H1 (cell line): ENCODE results near the gene PPRC1. TPM values are rescaled to one million over a fixed set of nuclear protein-coding genes. Genes with fewer than 3 reads are reported as not detected.

Experiments
- CTCF ChIA-PET: fragments of 300-600 bp; sonication (Branson Sonifier 250); formaldehyde crosslinking; loops from one replicate; lab custom pipeline; 2021; ENCODE audit not compliant: partially characterized antibody; lab: Charles Lee
- POLR2A ChIA-PET: fragments of 300-600 bp; sonication (Branson Sonifier 250); formaldehyde crosslinking; loops from one replicate; lab custom pipeline; 2021; ENCODE audit warnings: inconsistent platforms; ENCODE audit not compliant: partially characterized antibody; lab: Charles Lee
- DNase-seq, 2 experiments: peaks; one replicate each; pipeline versions ENCODE4 v3.0.0 to v3.0.0-alpha.2; 2010 to 2022; ENCODE audit warnings: low spot score in 2 of 2, low read depth in 1 of 2, mixed read lengths in 1 of 2
- FAIRE-seq: peaks from 2 replicates; lab custom pipeline; 2011; peaks lifted over from hg19 to GRCh38; lab: Jason Lieb, UNC
- H2AFZ ChIP-seq: 2 replicates; pipeline ENCODE4 v1.8.1; 2012; ENCODE audit warnings: low read length, inconsistent platforms
- H2AK5ac ChIP-seq: 2 replicates; pipeline ENCODE4 v1.6.1; 2013; ENCODE audit warnings: low read depth, low read length
- H2BK120ac ChIP-seq: replicated peaks from 2 replicates; pipeline ENCODE3; 2013; ENCODE audit warnings: low read depth, low read length, inconsistent platforms
- H2BK12ac ChIP-seq: 2 replicates; pipeline ENCODE4 v1.6.1; 2013; ENCODE audit warnings: low read depth, low read length
- H2BK15ac ChIP-seq: 2 replicates; pipeline ENCODE4 v1.6.1; 2013; ENCODE audit warnings: low read length
- H2BK20ac ChIP-seq: 2 replicates; pipeline ENCODE4 v1.6.1; 2013; ENCODE audit warnings: low read length
- H2BK5ac ChIP-seq: 2 replicates; pipeline ENCODE4 v1.6.1; 2013; ENCODE audit warnings: low read depth, low read length
- H3K14ac ChIP-seq: 2 replicates; pipeline ENCODE4 v1.6.1; 2013; ENCODE audit warnings: inconsistent platforms; ENCODE audit not compliant: insufficient read length
- H3K18ac ChIP-seq: 2 replicates; pipeline ENCODE4 v1.6.1; 2013; ENCODE audit warnings: low read length; ENCODE audit errors: extremely low read depth
- H3K23ac ChIP-seq: 2 replicates; pipeline ENCODE4 v1.6.1; 2013; ENCODE audit warnings: inconsistent platforms; ENCODE audit not compliant: insufficient read length
- H3K23me2 ChIP-seq: 2 replicates; pipeline ENCODE4 v1.6.1; 2013; ENCODE audit warnings: low read depth, low read length
- H3K27ac ChIP-seq: 2 replicates; pipeline ENCODE4 v1.6.1; 2011; ENCODE audit warnings: low read depth, low read length, inconsistent platforms
- H3K27me3 ChIP-seq, 4 experiments: replicated peaks in 1 of 4; 1 replicate in 1 of 4; 2 replicates in 3 of 4; pipeline versions ENCODE4 v1.6.1 to v1.8.1; 2011 to 2013; ENCODE audit warnings: low read length in 3 of 4, mild to moderate bottlenecking in 3 of 4, inconsistent platforms in 2 of 4, mixed read lengths in 2 of 4, moderate library complexity in 1 of 4; ENCODE audit not compliant: control insufficient read depth in 3 of 4, insufficient read depth in 3 of 4; ENCODE audit errors: extremely low read depth in 1 of 4
- H3K36me3 ChIP-seq, 4 experiments: 2 replicates each; pipeline versions ENCODE4 v1.6.1 to v1.8.1; 2011 to 2013; ENCODE audit warnings: mild to moderate bottlenecking in 4 of 4, low read length in 3 of 4, moderate library complexity in 2 of 4, control low read depth in 1 of 4, inconsistent platforms in 1 of 4; ENCODE audit not compliant: insufficient read depth in 4 of 4, control insufficient read depth in 2 of 4
- H3K4ac ChIP-seq: replicated peaks from 2 replicates; pipeline ENCODE3; 2013; ENCODE audit warnings: low read length, low read depth, mixed read lengths, inconsistent platforms; ENCODE audit not compliant: insufficient read length
- H3K4me1 ChIP-seq, 4 experiments: replicated peaks in 1 of 4; 1 replicate in 1 of 4; 2 replicates in 3 of 4; pipeline versions ENCODE4 v1.6.1 to v1.8.1; 2011 to 2013; ENCODE audit warnings: low read length in 3 of 4, inconsistent platforms in 2 of 4, mixed read lengths in 1 of 4; ENCODE audit not compliant: insufficient read depth in 4 of 4, control insufficient read depth in 3 of 4
- H3K4me2 ChIP-seq, 2 experiments: 2 replicates each; pipeline versions ENCODE4 v1.6.1 to v1.8.1; 2011 to 2013; ENCODE audit warnings: low read depth in 2 of 2, low read length in 2 of 2, control low read depth in 1 of 2, inconsistent platforms in 1 of 2, mild to moderate bottlenecking in 1 of 2; ENCODE audit not compliant: insufficient read depth in 1 of 2
- H3K4me3 ChIP-seq, 4 experiments: fragments of 200-600, 300-600 bp in 1 of 4; sonication (generic), shearing (Covaris generic), sonication (Bioruptor Twin) in 1 of 4; 2 replicates each; pipeline versions ENCODE4 v1.5.1 to v1.8.1; 2011 to 2016; ENCODE audit warnings: low read length in 4 of 4, low read depth in 3 of 4, control low read depth in 2 of 4, inconsistent platforms in 2 of 4, mild to moderate bottlenecking in 2 of 4, mixed read lengths in 1 of 4, moderate library complexity in 1 of 4; ENCODE audit not compliant: insufficient read depth in 2 of 4; ENCODE audit errors: extremely low read depth in 1 of 4
- H3K56ac ChIP-seq: replicated peaks from 2 replicates; pipeline ENCODE3; 2013; ENCODE audit warnings: low read depth, mild to moderate bottlenecking, mixed read lengths, low read length, inconsistent platforms; ENCODE audit not compliant: insufficient read length
- H3K79me1 ChIP-seq: 2 replicates; pipeline ENCODE4 v1.6.1; 2013; ENCODE audit warnings: low read depth, low read length, control low read depth
- H3K79me2 ChIP-seq, 2 experiments: 2 replicates each; pipeline versions ENCODE4 v1.6.1 to v1.8.1; 2012 to 2013; ENCODE audit warnings: low read length in 2 of 2, mild to moderate bottlenecking in 2 of 2, inconsistent platforms in 1 of 2; ENCODE audit not compliant: insufficient read depth in 2 of 2, control insufficient read depth in 1 of 2
- H3K9ac ChIP-seq, 4 experiments: replicated peaks in 1 of 4; 1 replicate in 1 of 4; 2 replicates in 3 of 4; pipeline versions ENCODE4 v1.6.1 to v1.8.1; 2011 to 2013; ENCODE audit warnings: low read depth in 3 of 4, low read length in 3 of 4, control low read depth in 2 of 4, mild to moderate bottlenecking in 2 of 4, moderate library complexity in 2 of 4, inconsistent platforms in 1 of 4; ENCODE audit errors: extremely low read depth in 1 of 4
- H3K9me3 ChIP-seq, 2 experiments: 2 replicates each; pipeline versions ENCODE4 v1.6.1 to v1.8.1; 2012 to 2013; ENCODE audit warnings: mild to moderate bottlenecking in 2 of 2, moderate library complexity in 2 of 2, control low read depth in 1 of 2, inconsistent platforms in 1 of 2, low read depth in 1 of 2, low read length in 1 of 2, mixed read lengths in 1 of 2; ENCODE audit not compliant: insufficient read depth in 2 of 2
- H4K20me1 ChIP-seq, 2 experiments: replicated peaks in 1 of 2; 2 replicates each; pipeline versions ENCODE3 to v1.8.1; 2011 to 2013; ENCODE audit warnings: inconsistent platforms in 2 of 2, low read length in 2 of 2, mild to moderate bottlenecking in 1 of 2; ENCODE audit not compliant: insufficient read depth in 2 of 2, control insufficient read depth in 1 of 2
- H4K5ac ChIP-seq: 2 replicates; pipeline ENCODE4 v1.6.1; 2013; ENCODE audit warnings: low read length, low read depth, mixed read lengths, inconsistent platforms; ENCODE audit not compliant: insufficient read length
- H4K8ac ChIP-seq: 2 replicates; pipeline ENCODE4 v1.8.0; 2013; ENCODE audit warnings: mild to moderate bottlenecking, moderate library complexity, low read length, inconsistent platforms; ENCODE audit not compliant: insufficient read depth; ENCODE audit errors: extremely low read depth
- H4K91ac ChIP-seq: replicated peaks from 2 replicates; pipeline ENCODE3; 2013; ENCODE audit warnings: low read length, mixed read lengths, inconsistent platforms; ENCODE audit not compliant: insufficient read length
- CHD2 ChIP-seq: IDR thresholded peaks from 2 replicates; pipeline ENCODE4 v1.6.1; 2012; ENCODE audit warnings: low read length, improper control_type of control experiment
- CREB1 ChIP-seq: IDR thresholded peaks from 2 replicates; pipeline ENCODE4 v1.6.1; 2012; ENCODE audit warnings: inconsistent platforms
- CTBP2 ChIP-seq: IDR thresholded peaks from 2 replicates; pipeline ENCODE4 v1.7.0; 2011; ENCODE audit warnings: borderline replicate concordance, mild to moderate bottlenecking, moderate library complexity, mixed read lengths, low read length; ENCODE audit not compliant: insufficient read depth, insufficient read length
- FOSL1 ChIP-seq: IDR thresholded peaks from 2 replicates; pipeline ENCODE4 v1.6.1; 2011; ENCODE audit warnings: mild to moderate bottlenecking, low read depth, low read length, moderate library complexity; ENCODE audit not compliant: insufficient read depth
- KDM4A ChIP-seq: IDR thresholded peaks from one replicate; pipeline ENCODE4 v1.7.1; 2012; ENCODE audit warnings: low read depth, mild to moderate bottlenecking, moderate library complexity, low read length, inconsistent platforms; ENCODE audit not compliant: severe bottlenecking
- POLR2A ChIP-seq, 2 experiments: IDR thresholded peaks; 1 replicate in 1 of 2; 2 replicates in 1 of 2; pipeline ENCODE4 v1.6.1; 2011; ENCODE audit warnings: low read depth in 2 of 2, low read length in 2 of 2, mild to moderate bottlenecking in 2 of 2; ENCODE audit errors: control extremely low read depth in 1 of 2
- POLR2AphosphoS5 ChIP-seq: IDR thresholded peaks from 2 replicates; pipeline ENCODE4 v1.6.1; 2011; ENCODE audit warnings: low read depth, low read length
- SP2 ChIP-seq: IDR thresholded peaks from 2 replicates; pipeline ENCODE4 v1.6.1; 2012; ENCODE audit warnings: mild to moderate bottlenecking, low read length, inconsistent platforms
- TAF1 ChIP-seq: IDR thresholded peaks from 2 replicates; pipeline ENCODE4 v1.6.1; 2011; ENCODE audit warnings: mild to moderate bottlenecking, low read depth, low read length
- TBP ChIP-seq: IDR thresholded peaks from 2 replicates; pipeline ENCODE4 v1.6.1; 2011; ENCODE audit warnings: low read depth, low read length, improper control_type of control experiment
- WGBS, 2 experiments: shearing (Covaris generic) in 1 of 2; methylation state at CpG; one replicate each; pipeline versions ENCODE4 v1.1.6 to v1.1.7; 2013 to 2015; ENCODE audit warnings: low lambda C conversion rate in 2 of 2, mixed read lengths in 2 of 2, inconsistent platforms in 1 of 2, low coverage in 1 of 2, missing lambda C conversion rate in 1 of 2; ENCODE audit not compliant: insufficient replicate concordance in 2 of 2, insufficient coverage in 1 of 2, insufficient read length in 1 of 2; ENCODE audit errors: extremely low coverage in 1 of 2, missing lambda C conversion rate in 1 of 2; 5-methylcytosine and 5-hydroxymethylcytosine counted together
- polyA plus RNA-seq, 7 experiments: library from polyadenylated mRNA; depleted of rRNA in 3 of 7; stranded (reverse) in 5 of 7; unstranded in 2 of 7; fragments of >200 nt in 5 of 7; fragments of 200-250 nt in 2 of 7; gene quantifications; 1 replicate in 5 of 7; 2 replicates in 1 of 7; 4 replicates in 1 of 7; pipeline versions ENCODE4 v1.2.1 to v1.2.3, GENCODE V29; 2011 to 2013; ENCODE audit warnings: missing spikeins in 2 of 7, mixed read lengths in 2 of 7
- total RNA-seq: library from RNA; stranded (reverse); fragmentation: NEBNext Ultra II Directional; extraction: Animal tissue kit (Norgen Biotek cat#: 25700); gene quantifications from 2 replicates; pipeline ENCODE4 v1.2.1, GENCODE V29; 2021
- TF ChIP-seq, protein P1 (sequence below): IDR thresholded peaks from 2 replicates; pipeline ENCODE4 v1.6.1; 2011; ENCODE audit warnings: low read length, improper control_type of control experiment

PPRC1 gene
- total and polyA plus RNA-seq, 2 of the 8 experiments (the other 6 are each of a cell fraction or from before 2014, with no cell fraction given), result 46.5 to 88.4 TPM

DNA sequence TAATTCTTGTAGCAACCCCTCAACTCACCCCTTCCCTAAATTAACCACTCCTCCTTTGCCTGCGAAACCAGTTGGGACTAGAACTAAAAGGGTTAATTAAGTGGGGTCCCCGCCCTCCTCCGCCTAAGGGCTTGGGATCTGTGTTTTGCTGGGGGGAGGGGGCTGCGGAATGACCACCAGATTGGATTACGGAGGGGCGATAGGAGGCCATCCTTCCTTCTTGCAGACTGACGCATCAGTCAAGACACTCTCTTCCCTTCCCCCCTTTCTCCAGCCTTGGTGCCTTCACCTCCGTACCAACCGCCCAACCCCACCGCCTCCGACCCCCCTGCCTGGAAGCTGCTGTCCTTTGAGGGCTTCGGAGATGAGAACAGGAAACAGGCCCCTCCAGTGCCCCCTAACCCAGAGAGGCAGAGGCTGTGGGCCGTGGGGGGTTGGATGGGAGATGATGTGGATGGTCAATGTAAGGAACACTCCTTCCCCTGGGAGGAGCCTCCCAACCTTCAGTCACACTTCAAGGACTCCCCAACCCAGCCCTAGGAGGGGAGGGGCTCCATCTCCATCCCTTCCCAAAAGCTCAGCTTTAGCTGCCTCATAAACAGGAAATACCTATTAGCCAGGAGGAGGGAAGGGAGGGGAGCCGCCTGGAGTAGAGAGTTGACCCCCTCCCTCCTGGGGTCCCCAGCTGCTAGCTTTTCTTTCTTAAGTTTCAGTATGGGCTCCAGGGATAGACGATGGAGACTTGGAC lies 11.7 kb upstream of the PPRC1 start:
- ChIA-PET POLR2A (interaction anchor here (0.6 to 4.0 kb wide), 17 partner anchors 7 to 523 kb away, joined by 3 to 37 read pairs (median 4); partner anchors contain the start of genes NOLC1, OGA, PPRC1 and TRIM8), CTCF (interaction anchor here (0.7 to 4.5 kb wide), 5 partner anchors 10 to 47 kb away, joined by 3 to 28 read pairs (median 10); partner anchors contain the start of gene PPRC1)
- Histone ChIP-seq H3K9me3 (no peaks in the 10 kb centered on the region), H3K79me1 (peaks cover 3% of the 10 kb centered on the region; the same call in 1 of the 2 replicates), H3K4me3 (peak overlapping the region; percentile 80 to 93 (median 84)), H4K91ac (peak overlapping the region; percentile 89), H2BK120ac (peak overlapping the region; percentile 34), H3K9ac (peak overlapping the region in 3 of 4 experiments; percentile 75 to 84 (median 76); a peak in 6 of 7 replicates), H3K14ac (no peak overlapping the region), H3K27ac (peak overlapping the region; percentile 85), H2AFZ (no peak overlapping the region), H2BK5ac (peak overlapping the region; percentile 98), H4K5ac (peak overlapping the region; percentile 81), H2BK12ac (peak overlapping the region; percentile 94), H3K23ac (no peak overlapping the region), H3K23me2 (peaks cover 21% of the 10 kb centered on the region), H3K36me3 (no peaks in the 10 kb centered on the region), H2BK15ac (0 out of 2 replicates have a peak overlapping the region, but pooled peaks have one; percentile 68), H3K27me3 (no peaks in the 10 kb centered on the region), H3K4ac (peak overlapping the region; percentile 3), H3K79me2 (peaks cover 8 to 33% of the 10 kb centered on the region in 2 experiments), H2AK5ac (no peak overlapping the region; the same call in 1 of the 2 replicates), H3K18ac (peak overlapping the region; percentile 89), H3K56ac (peak overlapping the region; percentile 92), H3K4me2 (peak overlapping the region; percentile 65 to 94), H3K4me1 (peaks cover 22 to 42% (median 28%) of the 10 kb centered on the region in 4 experiments), H2BK20ac (peak overlapping the region; percentile 64; the same call in 1 of the 2 replicates), H4K8ac (peak overlapping the region; percentile 76; the same call in 1 of the 2 replicates), H4K20me1 (peaks cover 0 to 3% of the 10 kb centered on the region in 2 experiments)
- DNase-seq, result peak; percentile 89 to 91
- 1% methylated on average over 15 of the region's 15 CpGs; no CpG with 5 or more reads in 1 of the 2 experiments for WGBS, 2 experiments
- FAIRE-seq, result peak; percentile 85
- TF ChIP-seq CREB1 (no peak), POLR2AphosphoS5 (peak; percentile 62), FOSL1 (no peak), SP2 (no peak), POLR2A (IDR thresholded peaks at IDR 0.05; ENCODE audit: control extremely low read depth in 1 of 2, low read depth in 2 of 2, low read length in 2 of 2) (peak; percentile 8 to 44; a peak in 2 of 3 replicates), KDM4A (peak; percentile 13), CTBP2 (peak; percentile 85), CHD2 (peak; percentile 40; the same call in 1 of the 2 replicates), TAF1 (0 out of 2 replicates have a peak, but pooled peaks have one; percentile 12), TBP (peak; percentile 25)
- TF ChIP-seq, protein P1, sequence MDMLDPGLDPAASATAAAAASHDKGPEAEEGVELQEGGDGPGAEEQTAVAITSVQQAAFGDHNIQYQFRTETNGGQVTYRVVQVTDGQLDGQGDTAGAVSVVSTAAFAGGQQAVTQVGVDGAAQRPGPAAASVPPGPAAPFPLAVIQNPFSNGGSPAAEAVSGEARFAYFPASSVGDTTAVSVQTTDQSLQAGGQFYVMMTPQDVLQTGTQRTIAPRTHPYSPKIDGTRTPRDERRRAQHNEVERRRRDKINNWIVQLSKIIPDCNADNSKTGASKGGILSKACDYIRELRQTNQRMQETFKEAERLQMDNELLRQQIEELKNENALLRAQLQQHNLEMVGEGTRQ, result no peak
